ENCODE measurements around the gene TOR3A.
A peak's percentile ranks its signal among the peaks of the same experiment; 100 is the strongest.

Gene TOR3A

DNA sequence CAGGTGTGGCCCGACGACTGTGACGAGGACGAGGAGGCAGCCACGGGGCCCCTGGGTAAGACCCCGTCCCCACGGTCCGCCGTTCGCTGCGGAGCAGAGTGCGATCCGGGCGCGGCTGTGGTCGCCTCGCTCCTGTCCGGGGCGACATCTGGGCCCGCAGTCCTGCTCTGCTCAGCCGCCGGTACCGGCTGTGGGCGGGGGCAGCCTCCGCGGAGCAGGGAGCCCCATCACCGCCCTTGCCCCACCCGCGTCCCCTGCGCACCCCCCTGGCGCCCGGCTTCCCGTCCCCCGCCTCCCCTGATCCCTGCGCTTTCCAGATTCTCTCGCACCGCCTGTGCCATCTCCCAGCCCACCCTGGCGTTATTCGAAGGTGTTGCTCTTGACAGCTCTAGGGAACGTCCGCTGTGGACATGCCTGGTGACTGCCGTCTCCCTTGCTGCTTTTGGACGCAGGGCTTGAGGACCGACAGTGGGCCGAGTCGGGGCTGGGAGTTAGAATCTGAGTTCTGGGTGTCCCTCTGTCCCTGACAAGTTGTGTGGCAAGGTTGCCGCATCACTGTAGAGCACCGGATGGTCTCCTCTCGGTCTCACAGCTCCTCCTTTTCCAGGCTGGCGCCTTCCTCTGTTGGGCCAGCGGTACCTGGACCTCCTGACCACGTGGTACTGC is 596 bp downstream of the TOR3A start:
- WGBS, result under 1% methylated on average over 39 of the region's 52 CpGs
- Histone ChIP-seq H3K9ac (ENCODE audit: low read length) (peak overlapping the region; percentile 96), H4K8ac (ENCODE audit: low read length) (peak overlapping the region; percentile 90), H3K4me2 (ENCODE audit: low read length, poor library complexity, severe bottlenecking) (peak overlapping the region; percentile 94), H2BK5ac (ENCODE audit: low read depth, low read length, poor library complexity, severe bottlenecking) (peak overlapping the region; percentile 46), H2AK5ac (ENCODE audit: low read length, severe bottlenecking) (no peak overlapping the region), H2BK15ac (ENCODE audit: low read depth, poor library complexity, severe bottlenecking) (peak overlapping the region; percentile 80), H2BK120ac (ENCODE audit: low read depth, low read length) (peak overlapping the region; percentile 83), H3K14ac (ENCODE audit: low read length in 2 of 2) (peak overlapping the region; percentile 94), H3K23ac (ENCODE audit: low read length in 2 of 2) (peak overlapping the region in 1 of 2 experiments; percentile 66), H3K79me1 (replicated peaks; ENCODE audit: low read length, poor library complexity, severe bottlenecking) (peaks cover 23% of the 10 kb centered on the region), H3K27me3 (ENCODE audit: control insufficient read depth in 1 of 2, insufficient read depth in 1 of 2, low read length in 2 of 2) (no peaks in the 10 kb centered on the region), H2AFZ (ENCODE audit: low read depth, low read length) (peak overlapping the region; percentile 98), H2BK12ac (ENCODE audit: low read length in 2 of 2) (peak overlapping the region in 1 of 2 experiments; percentile 37), H3K4me3 (ENCODE audit: insufficient read depth in 1 of 2, low read depth in 1 of 2, low read length in 2 of 2) (peak overlapping the region; percentile 77 to 98), H3K27ac (ENCODE audit: low read length, poor library complexity, severe bottlenecking) (peak overlapping the region; percentile 8), H3K18ac (ENCODE audit: low read depth in 1 of 2, low read length in 2 of 2) (peak overlapping the region; percentile 73 to 94), H3K4ac (ENCODE audit: low read depth in 1 of 2, low read length in 2 of 2) (peak overlapping the region in 1 of 2 experiments; percentile 76), H3K4me1 (ENCODE audit: control insufficient read depth, insufficient read depth, low read depth, low read length) (peaks cover 11% of the 10 kb centered on the region), H4K91ac (ENCODE audit: low read length) (peak overlapping the region; percentile 89), H3K36me3 (ENCODE audit: control insufficient read depth in 1 of 2, insufficient read depth in 2 of 2, low read depth in 1 of 2, low read length in 2 of 2) (peaks cover 9 to 11% of the 10 kb centered on the region in 2 experiments), H3K9me3 (ENCODE audit: control insufficient read depth, low read length) (no peaks in the 10 kb centered on the region)
- peak; percentile 42 for DNase-seq

DNA sequence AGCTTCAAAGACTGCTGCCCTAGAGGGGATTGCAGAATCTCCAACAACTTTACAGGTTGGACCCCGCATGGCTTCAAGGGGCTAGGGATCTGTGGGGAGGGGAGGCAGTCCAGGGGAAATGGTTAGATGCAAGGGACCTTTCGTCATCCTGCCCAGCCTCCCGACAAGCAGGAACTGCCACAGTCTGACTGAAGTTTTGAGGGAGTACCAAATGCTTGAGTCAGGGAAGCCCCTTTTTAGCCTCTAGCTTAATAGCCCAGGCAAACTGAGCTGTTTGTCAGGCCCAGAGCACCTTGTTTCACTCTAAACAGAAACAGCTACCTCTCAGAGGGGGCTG is 1.1 kb downstream of the TOR3A start:
- Histone ChIP-seq H3K36me3 (ENCODE audit: control insufficient read depth in 1 of 2, insufficient read depth in 2 of 2, low read depth in 1 of 2, low read length in 2 of 2) (peaks cover 11 to 12% of the 10 kb centered on the region in 2 experiments), H3K27ac (ENCODE audit: low read length, poor library complexity, severe bottlenecking) (peak overlapping the region; percentile 8), H2AK5ac (ENCODE audit: low read length, severe bottlenecking) (no peak overlapping the region), H3K4me1 (ENCODE audit: control insufficient read depth, insufficient read depth, low read depth, low read length) (peaks cover 16% of the 10 kb centered on the region), H2BK5ac (ENCODE audit: low read depth, low read length, poor library complexity, severe bottlenecking) (no peak overlapping the region), H4K8ac (ENCODE audit: low read length) (peak overlapping the region; percentile 2), H3K4ac (ENCODE audit: low read depth in 1 of 2, low read length in 2 of 2) (no peak overlapping the region), H2BK12ac (ENCODE audit: low read length in 2 of 2) (no peak overlapping the region), H3K18ac (ENCODE audit: low read depth in 1 of 2, low read length in 2 of 2) (peak overlapping the region in 1 of 2 experiments; percentile 94), H3K27me3 (ENCODE audit: control insufficient read depth in 1 of 2, insufficient read depth in 1 of 2, low read length in 2 of 2) (no peaks in the 10 kb centered on the region), H2BK120ac (ENCODE audit: low read depth, low read length) (no peak overlapping the region), H3K9ac (ENCODE audit: low read length) (peak overlapping the region; percentile 96), H3K9me3 (ENCODE audit: control insufficient read depth, low read length) (no peaks in the 10 kb centered on the region), H2BK15ac (ENCODE audit: low read depth, poor library complexity, severe bottlenecking) (no peak overlapping the region), H2AFZ (ENCODE audit: low read depth, low read length) (no peak overlapping the region), H3K23ac (ENCODE audit: low read length in 2 of 2) (peak overlapping the region in 1 of 2 experiments; percentile 66), H3K4me2 (ENCODE audit: low read length, poor library complexity, severe bottlenecking) (peak overlapping the region; percentile 94), H3K4me3 (ENCODE audit: insufficient read depth in 1 of 2, low read depth in 1 of 2, low read length in 2 of 2) (peak overlapping the region; percentile 77 to 98), H3K79me1 (replicated peaks; ENCODE audit: low read length, poor library complexity, severe bottlenecking) (peaks cover 23% of the 10 kb centered on the region), H4K91ac (ENCODE audit: low read length) (no peak overlapping the region), H3K14ac (ENCODE audit: low read length in 2 of 2) (peak overlapping the region in 1 of 2 experiments; percentile 64)
- 21% methylated on average over 3 of the region's 3 CpGs for WGBS
- peak; percentile 48 for DNase-seq

DNA sequence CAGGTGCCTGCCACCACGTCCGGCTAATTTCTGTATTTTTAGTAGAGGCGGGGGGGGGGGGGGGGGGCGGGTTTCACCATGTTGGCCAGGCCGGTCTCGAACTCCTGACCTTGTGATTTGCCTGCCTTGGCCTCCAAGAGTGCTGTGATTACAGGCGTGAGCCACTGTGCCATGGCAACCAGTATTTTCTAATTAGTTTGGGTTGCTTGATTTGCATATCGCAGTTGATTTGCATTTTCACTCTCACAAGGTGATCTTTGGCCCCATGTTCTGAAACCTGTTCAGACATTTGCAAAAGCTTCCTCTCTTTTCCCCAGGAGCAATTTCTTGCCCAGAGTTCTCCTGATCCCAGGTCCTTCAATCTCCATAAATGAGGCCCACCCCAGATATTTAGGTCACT is 1.7 kb downstream of the TOR3A start:
- Histone ChIP-seq H4K91ac (ENCODE audit: low read length) (no peak overlapping the region), H3K36me3 (ENCODE audit: control insufficient read depth in 1 of 2, insufficient read depth in 2 of 2, low read depth in 1 of 2, low read length in 2 of 2) (peaks cover 12 to 15% of the 10 kb centered on the region in 2 experiments), H3K27ac (ENCODE audit: low read length, poor library complexity, severe bottlenecking) (no peak overlapping the region), H2BK120ac (ENCODE audit: low read depth, low read length) (no peak overlapping the region), H3K4me2 (ENCODE audit: low read length, poor library complexity, severe bottlenecking) (no peak overlapping the region), H2AFZ (ENCODE audit: low read depth, low read length) (no peak overlapping the region), H3K79me1 (replicated peaks; ENCODE audit: low read length, poor library complexity, severe bottlenecking) (peaks cover 23% of the 10 kb centered on the region), H2AK5ac (ENCODE audit: low read length, severe bottlenecking) (no peak overlapping the region), H3K4ac (ENCODE audit: low read depth in 1 of 2, low read length in 2 of 2) (no peak overlapping the region), H3K18ac (ENCODE audit: low read depth in 1 of 2, low read length in 2 of 2) (no peak overlapping the region), H2BK15ac (ENCODE audit: low read depth, poor library complexity, severe bottlenecking) (no peak overlapping the region), H3K9ac (ENCODE audit: low read length) (peak overlapping the region; percentile 26), H4K8ac (ENCODE audit: low read length) (no peak overlapping the region), H3K27me3 (ENCODE audit: control insufficient read depth in 1 of 2, insufficient read depth in 1 of 2, low read length in 2 of 2) (no peaks in the 10 kb centered on the region), H2BK5ac (ENCODE audit: low read depth, low read length, poor library complexity, severe bottlenecking) (no peak overlapping the region), H3K9me3 (ENCODE audit: control insufficient read depth, low read length) (no peaks in the 10 kb centered on the region), H3K4me1 (ENCODE audit: control insufficient read depth, insufficient read depth, low read depth, low read length) (peaks cover 16% of the 10 kb centered on the region), H3K23ac (ENCODE audit: low read length in 2 of 2) (no peak overlapping the region), H3K4me3 (ENCODE audit: insufficient read depth in 1 of 2, low read depth in 1 of 2, low read length in 2 of 2) (no peak overlapping the region), H3K14ac (ENCODE audit: low read length in 2 of 2) (no peak overlapping the region), H2BK12ac (ENCODE audit: low read length in 2 of 2) (no peak overlapping the region)
- no peak for DNase-seq
- 93% methylated on average over 8 of the region's 8 CpGs for WGBS

- Histone ChIP-seq H2BK5ac (ENCODE audit: low read depth, low read length, poor library complexity, severe bottlenecking) (no peak overlapping the region), H3K79me1 (replicated peaks; ENCODE audit: low read length, poor library complexity, severe bottlenecking) (peaks cover 26% of the 10 kb centered on the region), H2BK120ac (ENCODE audit: low read depth, low read length) (no peak overlapping the region), H3K27me3 (ENCODE audit: control insufficient read depth in 1 of 2, insufficient read depth in 1 of 2, low read length in 2 of 2) (no peaks in the 10 kb centered on the region), H3K4ac (ENCODE audit: low read depth in 1 of 2, low read length in 2 of 2) (no peak overlapping the region), H2BK15ac (ENCODE audit: low read depth, poor library complexity, severe bottlenecking) (no peak overlapping the region), H3K4me2 (ENCODE audit: low read length, poor library complexity, severe bottlenecking) (no peak overlapping the region), H3K9ac (ENCODE audit: low read length) (peak overlapping the region; percentile 26), H3K9me3 (ENCODE audit: control insufficient read depth, low read length) (no peaks in the 10 kb centered on the region), H3K36me3 (ENCODE audit: control insufficient read depth in 1 of 2, insufficient read depth in 2 of 2, low read depth in 1 of 2, low read length in 2 of 2) (peaks cover 45 to 51% of the 10 kb centered on the region in 2 experiments), H4K91ac (ENCODE audit: low read length) (no peak overlapping the region), H2BK12ac (ENCODE audit: low read length in 2 of 2) (no peak overlapping the region), H3K4me3 (ENCODE audit: insufficient read depth in 1 of 2, low read depth in 1 of 2, low read length in 2 of 2) (no peak overlapping the region), H3K23ac (ENCODE audit: low read length in 2 of 2) (no peak overlapping the region), H3K27ac (ENCODE audit: low read length, poor library complexity, severe bottlenecking) (peak overlapping the region; percentile 13), H2AFZ (ENCODE audit: low read depth, low read length) (no peak overlapping the region), H4K8ac (ENCODE audit: low read length) (no peak overlapping the region), H3K18ac (ENCODE audit: low read depth in 1 of 2, low read length in 2 of 2) (peak overlapping the region in 1 of 2 experiments; percentile 49), H3K14ac (ENCODE audit: low read length in 2 of 2) (no peak overlapping the region), H2AK5ac (ENCODE audit: low read length, severe bottlenecking) (no peak overlapping the region), H3K4me1 (ENCODE audit: control insufficient read depth, insufficient read depth, low read depth, low read length) (peaks cover 22% of the 10 kb centered on the region)
- no peak for DNase-seq
- 66% methylated on average over 11 of the region's 11 CpGs for WGBS
Measured at GRCh38 chr1:179087665-179088064, 5.8 kb downstream of the TOR3A start.

Measured in mesenchymal stem cell (in vitro differentiated cells and primary cell).